Right atrium auricular region (tissue), 2 donors: ENCODE results near the gene OR51G1. TPM values are rescaled to one million over a fixed set of nuclear protein-coding genes. Genes with fewer than 3 reads are reported as not detected.
"Not testable (repeated sequence)": the region's sequence is repeated elsewhere in the genome, so short reads cannot be mapped to it uniquely, and the experiment has no call there.

Experiments
- DNase-seq: peaks from one replicate; pipeline ENCODE4 v3.0.0-alpha.2; 2019; ENCODE audit warnings: low spot score
- H3K27ac ChIP-seq, 2 donors: fragments of 200-600 bp; sonication (generic); 1 replicate in 1 of 2; 2 replicates in 1 of 2; pipeline ENCODE4 v1.5.1; 2016 to 2019
- H3K27me3 ChIP-seq, 2 donors: fragments of 200-600 bp; sonication (generic); one replicate each; pipeline versions ENCODE4 v1.5.1 to v1.6.0; 2017 to 2019
- H3K36me3 ChIP-seq: fragments of 200-600 bp; sonication (generic); one replicate; pipeline ENCODE4 v1.5.1; 2016
- H3K4me1 ChIP-seq, 2 donors: fragments of 200-600 bp; sonication (generic); one replicate each; pipeline versions ENCODE4 v1.5.1 to v1.6.0; 2017 to 2019
- H3K4me3 ChIP-seq, 2 donors: fragments of 200-600 bp; sonication (generic); 1 replicate in 1 of 2; 2 replicates in 1 of 2; pipeline ENCODE4 v1.5.1; 2017 to 2019; ENCODE audit warnings: mild to moderate bottlenecking in 1 of 2, moderate library complexity in 1 of 2
- H3K9me3 ChIP-seq, 2 donors: fragments of 200-600 bp; sonication (generic); one replicate each; pipeline ENCODE4 v1.5.1; 2019
- CTCF ChIP-seq, 2 donors: fragments of 200-600 bp; sonication (generic); IDR thresholded peaks; one replicate each; pipeline ENCODE4 v1.5.1; 2019; ENCODE audit warnings: antibody characterized with exemption in 2 of 2
- total RNA-seq, 2 donors: library from RNA; depleted of rRNA; stranded (reverse); fragments of >200 nt; gene quantifications; one replicate each; pipeline ENCODE4 v1.1.0, GENCODE V29; 2016

The OR51G1 gene
- total RNA-seq, result not detected

GRCh38 chr11:4924239-4924638 lies at the start of gene OR51G1:
Gene OR51G1 (minus strand): TSS chr11:4924339. CDS start chr11:4924339, 0 bp downstream.
- H3K27me3 ChIP-seq, result no peaks in the 10 kb centered on the region
- DNase-seq, result no peak

GRCh38 chr11:4962816-4963215 lies 38.7 kb upstream of the OR51G1 start:
- Histone ChIP-seq H3K4me3 (no peak overlapping the region), H3K4me1 (no peaks in the 10 kb centered on the region), H3K36me3 (no peaks in the 10 kb centered on the region), H3K9me3 (peaks cover 0 to 6% of the 10 kb centered on the region in 2 donors), H3K27ac (no peak overlapping the region), H3K27me3 (no peaks in the 10 kb centered on the region)
- TF ChIP-seq CTCF (IDR thresholded peaks at IDR 0.05), result no peak
- DNase-seq, result no peak

More at GRCh38 chr11:4924239-4924638, at the start of gene OR51G1:
- no peaks in the 10 kb centered on the region for H3K36me3 ChIP-seq
- H3K4me3 ChIP-seq, result no peak within 1 kb of the TSS
- no peak within 1 kb of the TSS for H3K27ac ChIP-seq
- H3K4me1 ChIP-seq, result no peaks in the 10 kb centered on the region
- no peak for TF ChIP-seq CTCF (IDR thresholded peaks at IDR 0.05)
- no peaks in the 10 kb centered on the region for H3K9me3 ChIP-seq

GRCh38 chr11:4960877-4961276 lies 36.7 kb upstream of the OR51G1 start:
- H3K27ac ChIP-seq, result no peak overlapping the region
- TF ChIP-seq CTCF (IDR thresholded peaks at IDR 0.05), result no peak
- H3K27me3 ChIP-seq, result no peaks in the 10 kb centered on the region
- H3K9me3 ChIP-seq, result peaks cover 0 to 6% of the 10 kb centered on the region in 2 donors
- H3K36me3 ChIP-seq, result no peaks in the 10 kb centered on the region
- no peak overlapping the region for H3K4me3 ChIP-seq
- no peaks in the 10 kb centered on the region for H3K4me1 ChIP-seq
- DNase-seq, result no peak

GRCh38 chr11:4957396-4957795 lies 33.3 kb upstream of the OR51G1 start:
- Histone ChIP-seq H3K9me3 (no peaks in the 10 kb centered on the region), H3K4me3 (no peak overlapping the region), H3K4me1 (no peaks in the 10 kb centered on the region), H3K36me3 (no peaks in the 10 kb centered on the region), H3K27ac (no peak overlapping the region), H3K27me3 (no peaks in the 10 kb centered on the region)
- TF ChIP-seq CTCF (IDR thresholded peaks at IDR 0.05), result no peak
- no peak for DNase-seq

- not testable (repeated sequence) for H3K27ac ChIP-seq, H3K36me3 ChIP-seq, H3K27me3 ChIP-seq, DNase-seq, H3K9me3 ChIP-seq, H3K4me1 ChIP-seq, H3K4me3 ChIP-seq
These were observed 31.5 kb upstream of the OR51G1 start, which contains the start of gene OR51A2 for GRCh38 chr11:4955613-4956012. Gene OR51A2 (minus strand): TSS chr11:4955713. CDS start chr11:4955713, 0 bp downstream.

GRCh38 chr11:4947505-4947904 lies 23.4 kb upstream of the OR51G1 start, which contains the start of gene OR51A4:
Gene OR51A4 (minus strand): TSS chr11:4947605. CDS start chr11:4947100, 505 bp downstream.
- H3K36me3 ChIP-seq, result no peaks in the 10 kb centered on the region
- DNase-seq, result no peak
- no peak for TF ChIP-seq CTCF (IDR thresholded peaks at IDR 0.05)
- no peaks in the 10 kb centered on the region for H3K9me3 ChIP-seq
- no peak within 1 kb of the TSS for H3K4me3 ChIP-seq
- H3K4me1 ChIP-seq, result no peaks in the 10 kb centered on the region
- H3K27ac ChIP-seq, result no peak within 1 kb of the TSS
- no peaks in the 10 kb centered on the region for H3K27me3 ChIP-seq
